ENCODE data around the gene ZNF500.

ZNF500 gene

GRCh38 chr16:4766875-4767628 is at the start of gene ZNF500:
Gene ZNF500 (minus strand): TSS chr16:4767162. CDS start chr16:4765978, 1,184 bp downstream.
- peak; percentile 94 for DNase-seq

GRCh38 chr16:4814542-4815173 is 47.7 kb upstream of the ZNF500 start:
- DNase-seq, result no peak

- DNase-seq, result no peak
Measured at GRCh38 chr16:4814046-4814445, 47.1 kb upstream of the ZNF500 start.

GRCh38 chr16:4813251-4814003 is 46.5 kb upstream of the ZNF500 start:
- no peak for DNase-seq

- DNase-seq, result no peak
Measured at GRCh38 chr16:4811773-4812172, 44.8 kb upstream of the ZNF500 start.

- DNase-seq, result no peak
Measured at GRCh38 chr16:4811242-4811641, 44.3 kb upstream of the ZNF500 start.

GRCh38 chr16:4806280-4806679 is 39.3 kb upstream of the ZNF500 start:
- DNase-seq, result no peak

GRCh38 chr16:4805231-4805630 is 38.3 kb upstream of the ZNF500 start:
- no peak for DNase-seq

- DNase-seq, result no peak
Measured at GRCh38 chr16:4803898-4804762, 37.2 kb upstream of the ZNF500 start.

- no peak for DNase-seq
Measured at GRCh38 chr16:4803401-4803844, 36.5 kb upstream of the ZNF500 start.

GRCh38 chr16:4802659-4803287 is 35.8 kb upstream of the ZNF500 start:
- peak; percentile 86 for DNase-seq

GRCh38 chr16:4801962-4802658 is 35.1 kb upstream of the ZNF500 start, which contains the start of gene ROGDI:
Gene ROGDI (minus strand): TSS chr16:4802633. CDS start chr16:4802571, 62 bp downstream.
- peak; percentile 89 for DNase-seq

GRCh38 chr16:4801051-4801961 is 34.3 kb upstream of the ZNF500 start:
- DNase-seq, result no peak

- no peak for DNase-seq
Measured at GRCh38 chr16:4800290-4801041, 33.5 kb upstream of the ZNF500 start.

- no peak for DNase-seq
Measured at GRCh38 chr16:4799171-4799855, 32.4 kb upstream of the ZNF500 start.

GRCh38 chr16:4798456-4798855 is 31.5 kb upstream of the ZNF500 start:
- DNase-seq, result no peak

- no peak for DNase-seq
Measured at GRCh38 chr16:4797805-4798252, 30.9 kb upstream of the ZNF500 start.

GRCh38 chr16:4796982-4797804 is 30.2 kb upstream of the ZNF500 start:
- DNase-seq, result no peak
